HEK293T (cell line): ENCODE measurements around the gene ATP4A.

Experiments used
- BHLHE40 ChIP-seq: fragments of 450-650 bp; IDR thresholded peaks from 2 replicates; pipeline ENCODE4 v1.6.1; 2016; ENCODE audit warnings: mild to moderate bottlenecking, moderate library complexity, borderline replicate concordance
- CTBP1 ChIP-seq: fragments of 450-650 bp; IDR thresholded peaks from 2 replicates; pipeline ENCODE4 v1.6.1; 2016; ENCODE audit warnings: borderline replicate concordance
- ELF4 ChIP-seq: fragments of 450-650 bp; IDR thresholded peaks from 2 replicates; pipeline ENCODE4 v1.6.1; 2017; ENCODE audit warnings: antibody characterized with exemption
- FOXA1 ChIP-seq: fragments of 450-650 bp; IDR thresholded peaks from 2 replicates; pipeline ENCODE4 v1.6.1; 2016; ENCODE audit warnings: mild to moderate bottlenecking
- FOXK2 ChIP-seq: fragments of 450-650 bp; IDR thresholded peaks from 2 replicates; pipeline ENCODE4 v1.6.1; 2016; ENCODE audit warnings: mild to moderate bottlenecking
- FOXM1 ChIP-seq: fragments of 450-650 bp; IDR thresholded peaks from 2 replicates; pipeline ENCODE4 v1.6.1; 2017; ENCODE audit warnings: mild to moderate bottlenecking, borderline replicate concordance
- LEF1 ChIP-seq: fragments of 450-650 bp; IDR thresholded peaks from 2 replicates; pipeline ENCODE4 v1.6.1; 2017; ENCODE audit warnings: mild to moderate bottlenecking, borderline replicate concordance
- SUZ12 ChIP-seq: fragments of 450-650 bp; IDR thresholded peaks from 2 replicates; pipeline ENCODE4 v1.6.1; 2016; ENCODE audit warnings: mild to moderate bottlenecking
- TARDBP ChIP-seq: fragments of 450-650 bp; IDR thresholded peaks from 2 replicates; pipeline ENCODE4 v1.6.1; 2016

GRCh38 chr19:35558400-35559280 lies 4.8 kb downstream of the ATP4A start:
- TF ChIP-seq FOXK2 (no peak), CTBP1 (no peak), LEF1 (no peak), BHLHE40 (no peak), FOXA1 (no peak), FOXM1 (no peak), SUZ12 (no peak), ELF4 (no peak), TARDBP (no peak)
